ENCODE results near the gene MYO5A.

MYO5A gene

DNA sequence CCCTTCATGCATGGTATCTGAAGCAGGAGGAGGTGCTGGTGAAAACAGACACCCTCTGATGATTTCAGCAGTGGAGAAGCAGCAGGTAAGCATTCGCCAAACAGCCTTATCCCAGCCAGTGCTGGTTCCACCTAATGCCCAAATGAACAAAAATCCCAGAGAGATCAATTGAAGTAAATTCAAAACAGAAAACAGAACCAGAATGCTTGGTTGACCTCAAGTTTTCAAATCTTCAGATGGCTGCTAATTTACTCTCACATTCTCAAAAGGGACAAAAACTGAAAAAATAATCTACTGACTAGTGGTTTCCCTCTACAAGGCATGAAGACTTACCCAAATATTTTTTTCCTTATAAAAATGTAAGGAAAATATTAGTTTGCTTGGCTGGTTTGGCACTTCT lies 146.0 kb downstream of the MYO5A start:
- H3K4me3 ChIP-seq (ENCODE audit: low read depth, low read length) = no peak overlapping the region
- CTCF ChIA-PET = no interaction called here

DNA sequence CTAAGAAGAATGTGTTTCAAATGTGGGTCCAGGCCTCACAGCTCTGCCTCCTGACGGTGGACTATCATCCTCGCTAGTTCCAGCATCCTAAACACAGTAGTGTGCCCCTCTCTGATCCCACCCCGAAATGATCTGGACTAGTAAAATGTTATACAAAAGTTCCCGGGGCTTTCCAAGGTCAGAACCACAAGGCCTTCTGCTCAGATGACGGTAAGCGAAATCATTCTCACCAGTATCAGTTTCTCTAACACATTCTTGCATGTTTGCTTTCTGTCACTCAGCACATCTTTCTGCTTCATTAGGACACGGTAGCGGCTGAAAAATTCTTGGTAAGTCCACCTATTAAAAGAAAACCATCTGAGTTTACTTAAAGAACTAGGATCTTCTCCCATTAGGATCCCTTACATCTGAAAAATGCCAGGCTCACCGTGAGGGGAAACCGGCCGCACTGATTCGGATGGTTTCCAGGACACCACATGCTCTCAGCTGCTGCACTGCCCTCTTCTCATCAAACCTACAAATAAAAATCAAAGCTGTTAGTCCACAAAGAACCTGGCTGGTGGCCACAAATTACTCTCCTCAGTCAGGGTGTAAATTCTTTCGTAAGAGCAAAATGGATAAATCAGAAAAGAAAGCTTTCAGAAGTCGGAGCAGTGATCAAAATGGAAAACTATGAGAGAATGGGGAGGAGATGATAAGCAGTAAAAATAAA lies 149.1 kb downstream of the MYO5A start:
- Histone ChIP-seq H3K4me3 (ENCODE audit: low read depth, low read length) (no peak overlapping the region), H3K4me1 (ENCODE audit: control insufficient read depth, insufficient read depth, low read length) (no peaks in the 10 kb centered on the region), H3K9me3 (ENCODE audit: control insufficient read depth, insufficient read depth, low read depth, low read length) (no peaks in the 10 kb centered on the region), H3K27ac (ENCODE audit: extremely low read depth, low read depth, low read length) (no peak overlapping the region), H3K36me3 (ENCODE audit: control insufficient read depth in 2 of 2, insufficient read depth in 1 of 2, low read length in 2 of 2) (peaks cover 3 to 33% of the 10 kb centered on the region in 2 experiments; a peak in 2 of 3 replicates)
- ChIA-PET CTCF (no interaction called here), POLR2A (no interaction called here)
- TF ChIP-seq ZNF561 (tag by site-specific recombination; IDR thresholded peaks at IDR 0.05; ENCODE audit: borderline replicate concordance) (no peak), ZNF654 (tag by site-specific recombination; IDR thresholded peaks at IDR 0.05; ENCODE audit: low read depth) (no peak), ZNF391 (tag by site-specific recombination; IDR thresholded peaks at IDR 0.05; ENCODE audit: borderline replicate concordance, low read depth) (no peak), ZNF843 (tag by site-specific recombination; IDR thresholded peaks at IDR 0.05) (no peak), SALL2 (tag by site-specific recombination; IDR thresholded peaks at IDR 0.05; ENCODE audit: borderline replicate concordance) (no peak), YY1 (tag by site-specific recombination; IDR thresholded peaks at IDR 0.05) (no peak), ZNF26 (tag by site-specific recombination; IDR thresholded peaks at IDR 0.05) (no peak), KLF8 (tag by site-specific recombination; IDR thresholded peaks at IDR 0.05) (no peak), ZFHX2 (tag by site-specific recombination; conservative IDR thresholded peaks at IDR 0.05) (no peak), ZNF426 (tag by site-specific recombination; IDR thresholded peaks at IDR 0.05) (no peak), ZNF133 (tag by site-specific recombination; IDR thresholded peaks at IDR 0.05) (no peak), ZNF157 (tag by site-specific recombination; IDR thresholded peaks at IDR 0.05) (no peak), PRDM10 (tag by site-specific recombination; IDR thresholded peaks at IDR 0.05) (no peak)
- TF ChIP-seq, protein P1, sequence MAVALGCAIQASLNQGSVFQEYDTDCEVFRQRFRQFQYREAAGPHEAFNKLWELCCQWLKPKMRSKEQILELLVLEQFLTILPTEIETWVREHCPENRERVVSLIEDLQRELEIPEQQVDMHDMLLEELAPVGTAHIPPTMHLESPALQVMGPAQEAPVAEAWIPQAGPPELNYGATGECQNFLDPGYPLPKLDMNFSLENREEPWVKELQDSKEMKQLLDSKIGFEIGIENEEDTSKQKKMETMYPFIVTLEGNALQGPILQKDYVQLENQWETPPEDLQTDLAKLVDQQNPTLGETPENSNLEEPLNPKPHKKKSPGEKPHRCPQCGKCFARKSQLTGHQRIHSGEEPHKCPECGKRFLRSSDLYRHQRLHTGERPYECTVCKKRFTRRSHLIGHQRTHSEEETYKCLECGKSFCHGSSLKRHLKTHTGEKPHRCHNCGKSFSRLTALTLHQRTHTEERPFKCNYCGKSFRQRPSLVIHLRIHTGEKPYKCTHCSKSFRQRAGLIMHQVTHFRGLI (tag by site-specific recombination; IDR thresholded peaks at IDR 0.05) = no peak
- TF ChIP-seq, protein P2, sequence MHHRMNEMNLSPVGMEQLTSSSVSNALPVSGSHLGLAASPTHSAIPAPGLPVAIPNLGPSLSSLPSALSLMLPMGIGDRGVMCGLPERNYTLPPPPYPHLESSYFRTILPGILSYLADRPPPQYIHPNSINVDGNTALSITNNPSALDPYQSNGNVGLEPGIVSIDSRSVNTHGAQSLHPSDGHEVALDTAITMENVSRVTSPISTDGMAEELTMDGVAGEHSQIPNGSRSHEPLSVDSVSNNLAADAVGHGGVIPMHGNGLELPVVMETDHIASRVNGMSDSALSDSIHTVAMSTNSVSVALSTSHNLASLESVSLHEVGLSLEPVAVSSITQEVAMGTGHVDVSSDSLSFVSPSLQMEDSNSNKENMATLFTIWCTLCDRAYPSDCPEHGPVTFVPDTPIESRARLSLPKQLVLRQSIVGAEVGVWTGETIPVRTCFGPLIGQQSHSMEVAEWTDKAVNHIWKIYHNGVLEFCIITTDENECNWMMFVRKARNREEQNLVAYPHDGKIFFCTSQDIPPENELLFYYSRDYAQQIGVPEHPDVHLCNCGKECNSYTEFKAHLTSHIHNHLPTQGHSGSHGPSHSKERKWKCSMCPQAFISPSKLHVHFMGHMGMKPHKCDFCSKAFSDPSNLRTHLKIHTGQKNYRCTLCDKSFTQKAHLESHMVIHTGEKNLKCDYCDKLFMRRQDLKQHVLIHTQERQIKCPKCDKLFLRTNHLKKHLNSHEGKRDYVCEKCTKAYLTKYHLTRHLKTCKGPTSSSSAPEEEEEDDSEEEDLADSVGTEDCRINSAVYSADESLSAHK (tag by site-specific recombination; IDR thresholded peaks at IDR 0.05) = no peak
- TF ChIP-seq, protein P3, sequence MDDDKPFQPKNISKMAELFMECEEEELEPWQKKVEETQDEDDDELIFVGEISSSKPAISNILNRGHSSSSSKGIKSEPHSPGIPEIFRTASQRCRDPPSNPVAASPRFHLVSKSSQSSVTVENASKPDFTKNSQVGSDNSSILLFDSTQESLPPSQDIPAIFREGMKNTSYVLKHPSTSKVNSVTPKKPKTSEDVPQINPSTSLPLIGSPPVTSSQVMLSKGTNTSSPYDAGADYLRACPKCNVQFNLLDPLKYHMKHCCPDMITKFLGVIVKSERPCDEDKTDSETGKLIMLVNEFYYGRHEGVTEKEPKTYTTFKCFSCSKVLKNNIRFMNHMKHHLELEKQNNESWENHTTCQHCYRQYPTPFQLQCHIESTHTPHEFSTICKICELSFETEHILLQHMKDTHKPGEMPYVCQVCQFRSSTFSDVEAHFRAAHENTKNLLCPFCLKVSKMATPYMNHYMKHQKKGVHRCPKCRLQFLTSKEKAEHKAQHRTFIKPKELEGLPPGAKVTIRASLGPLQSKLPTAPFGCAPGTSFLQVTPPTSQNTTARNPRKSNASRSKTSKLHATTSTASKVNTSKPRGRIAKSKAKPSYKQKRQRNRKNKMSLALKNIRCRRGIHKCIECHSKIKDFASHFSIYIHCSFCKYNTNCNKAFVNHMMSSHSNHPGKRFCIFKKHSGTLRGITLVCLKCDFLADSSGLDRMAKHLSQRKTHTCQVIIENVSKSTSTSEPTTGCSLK (tag by site-specific recombination; IDR thresholded peaks at IDR 0.05) = no peak

More for the DNA sequence above, 146.0 kb downstream of the MYO5A start:
- H3K9me3 ChIP-seq (ENCODE audit: control insufficient read depth, insufficient read depth, low read depth, low read length) = no peaks in the 10 kb centered on the region
- H3K4me1 ChIP-seq (ENCODE audit: control insufficient read depth, insufficient read depth, low read length) = no peaks in the 10 kb centered on the region
- no peak overlapping the region for H3K27ac ChIP-seq (ENCODE audit: extremely low read depth, low read depth, low read length)
- peaks cover 0 to 19% of the 10 kb centered on the region in 2 experiments; a peak in 2 of 3 replicates for H3K36me3 ChIP-seq (ENCODE audit: control insufficient read depth in 2 of 2, insufficient read depth in 1 of 2, low read length in 2 of 2)
- POLR2A ChIA-PET = no interaction called here
- TF ChIP-seq ZNF580 (tag by site-specific recombination; IDR thresholded peaks at IDR 0.05) = no peak
- TF ChIP-seq GFI1B (tag by site-specific recombination; IDR thresholded peaks at IDR 0.05) = no peak
- TF ChIP-seq, protein P4, sequence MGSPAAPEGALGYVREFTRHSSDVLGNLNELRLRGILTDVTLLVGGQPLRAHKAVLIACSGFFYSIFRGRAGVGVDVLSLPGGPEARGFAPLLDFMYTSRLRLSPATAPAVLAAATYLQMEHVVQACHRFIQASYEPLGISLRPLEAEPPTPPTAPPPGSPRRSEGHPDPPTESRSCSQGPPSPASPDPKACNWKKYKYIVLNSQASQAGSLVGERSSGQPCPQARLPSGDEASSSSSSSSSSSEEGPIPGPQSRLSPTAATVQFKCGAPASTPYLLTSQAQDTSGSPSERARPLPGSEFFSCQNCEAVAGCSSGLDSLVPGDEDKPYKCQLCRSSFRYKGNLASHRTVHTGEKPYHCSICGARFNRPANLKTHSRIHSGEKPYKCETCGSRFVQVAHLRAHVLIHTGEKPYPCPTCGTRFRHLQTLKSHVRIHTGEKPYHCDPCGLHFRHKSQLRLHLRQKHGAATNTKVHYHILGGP (tag by site-specific recombination; IDR thresholded peaks at IDR 0.05) = no peak
- TF ChIP-seq ZNF514 (tag by site-specific recombination; IDR thresholded peaks at IDR 0.05) = no peak
- TF ChIP-seq ZBTB1 (tag by site-specific recombination; IDR thresholded peaks at IDR 0.05) = no peak
- TF ChIP-seq ZNF223 (tag by site-specific recombination; IDR thresholded peaks at IDR 0.05) = no peak
- no peak for TF ChIP-seq ZIC2 (tag by site-specific recombination; IDR thresholded peaks at IDR 0.05)

All from HEK293 (cell line).